G401 (cell line): ENCODE results near the gene CNIH4. TPM values are rescaled to one million over a fixed set of nuclear protein-coding genes. Genes with fewer than 3 reads are reported as not detected.
"Not testable (repeated sequence)": the region's sequence is repeated elsewhere in the genome, so short reads cannot be mapped to it uniquely, and the experiment has no call there.

ENCODE experiments used
- DNase-seq: peaks from one replicate; pipeline ENCODE4 v3.0.0-alpha.2; 2015; ENCODE audit warnings: low spot score
- in situ Hi-C: cut with HindIII; loops from 2 replicates; pipeline ENCODE4 v1.10.0; 2016; ENCODE audit warnings: low sequenced_read_pairs, mixed read lengths
- total RNA-seq: library from RNA; depleted of rRNA; stranded (reverse); fragments of >200 nt; shearing (Covaris generic); gene quantifications from 2 replicates; pipeline ENCODE4 v1.2.3, GENCODE V29; 2014

CNIH4 gene
- total RNA-seq, 1 experiment from 2014 or later = 110 TPM

- DNase-seq = no peak
- in situ Hi-C loops = no loop called here
These were observed 30.7 kb downstream of the CNIH4 start for GRCh38 chr1:224387302-224387912.

DNA sequence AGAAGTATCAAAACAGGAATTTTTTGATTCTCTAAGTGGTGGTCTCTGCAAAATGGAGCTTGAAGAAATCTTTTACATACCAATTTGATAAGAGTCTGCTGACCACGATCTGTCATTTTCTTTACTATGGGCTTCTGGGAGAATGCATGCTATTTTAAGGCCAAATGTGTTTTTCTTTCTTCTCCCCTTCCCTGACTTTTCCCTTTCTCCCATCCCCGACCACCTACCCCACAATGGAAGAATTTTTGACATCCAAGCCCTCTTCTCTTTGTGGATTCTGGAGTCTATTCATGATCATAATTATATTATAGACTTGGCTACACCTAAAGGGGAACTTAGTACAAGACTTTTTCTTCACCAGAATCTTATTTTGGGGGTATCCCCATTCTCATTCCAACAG is 31.3 kb downstream of the CNIH4 start:
- DNase-seq = no peak
- in situ Hi-C loops = no loop called here

DNA sequence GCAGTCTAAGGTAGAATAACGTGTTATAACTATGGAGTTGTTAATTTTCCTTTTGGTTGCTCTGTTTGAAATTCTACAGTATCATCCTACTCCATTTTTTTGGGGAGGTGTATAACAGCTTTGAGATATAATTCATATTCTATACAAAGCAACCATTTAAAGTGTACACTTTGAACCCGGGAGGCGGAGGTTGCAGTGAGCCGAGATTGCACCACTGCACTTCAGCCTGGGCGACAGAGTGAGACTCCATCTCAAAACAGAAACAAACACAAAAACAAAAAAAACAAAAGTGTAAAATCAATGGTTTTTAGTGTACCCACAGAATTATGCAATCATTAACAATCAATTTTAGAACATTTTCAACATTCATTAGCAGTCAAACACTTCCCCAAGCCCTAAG is 33.8 kb downstream of the CNIH4 start:
- no peak for DNase-seq
- in situ Hi-C loops = no loop called here

- in situ Hi-C loops = no loop called here
- DNase-seq = no peak
These were observed 36.0 kb downstream of the CNIH4 start for GRCh38 chr1:224392411-224393249.

GRCh38 chr1:224393294-224393693 is 36.6 kb downstream of the CNIH4 start:
- DNase-seq = no peak
- in situ Hi-C loops = no loop called here

GRCh38 chr1:224399887-224400286 is 43.2 kb downstream of the CNIH4 start:
- in situ Hi-C loops = no loop called here
- no peak for DNase-seq

DNA sequence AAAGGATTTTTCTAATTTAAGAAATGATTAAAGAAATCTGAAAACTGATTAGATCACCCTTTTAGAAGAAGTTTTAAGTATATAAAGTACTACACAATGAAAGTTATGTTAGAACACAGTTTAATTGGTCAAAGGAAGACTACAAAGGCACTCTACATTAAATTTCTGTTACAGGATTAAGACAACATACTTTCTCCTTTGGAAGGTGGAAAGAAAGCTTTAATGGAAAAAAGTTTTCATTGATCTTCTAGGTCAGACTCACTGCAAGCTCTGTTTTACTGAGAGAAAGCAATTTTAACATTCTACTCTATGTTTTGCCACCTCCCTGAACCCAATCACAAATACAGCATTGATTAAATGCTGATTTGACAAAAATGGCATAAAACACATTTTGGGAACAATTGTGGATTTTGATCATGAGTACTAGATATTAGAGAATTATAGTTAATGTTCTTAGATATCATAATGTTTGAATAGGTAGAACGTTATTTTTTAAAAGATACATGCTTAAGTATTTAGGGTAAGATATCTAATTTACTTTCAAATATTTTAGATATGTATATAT is 45.9 kb downstream of the CNIH4 start:
- in situ Hi-C loops = no loop called here

DNA sequence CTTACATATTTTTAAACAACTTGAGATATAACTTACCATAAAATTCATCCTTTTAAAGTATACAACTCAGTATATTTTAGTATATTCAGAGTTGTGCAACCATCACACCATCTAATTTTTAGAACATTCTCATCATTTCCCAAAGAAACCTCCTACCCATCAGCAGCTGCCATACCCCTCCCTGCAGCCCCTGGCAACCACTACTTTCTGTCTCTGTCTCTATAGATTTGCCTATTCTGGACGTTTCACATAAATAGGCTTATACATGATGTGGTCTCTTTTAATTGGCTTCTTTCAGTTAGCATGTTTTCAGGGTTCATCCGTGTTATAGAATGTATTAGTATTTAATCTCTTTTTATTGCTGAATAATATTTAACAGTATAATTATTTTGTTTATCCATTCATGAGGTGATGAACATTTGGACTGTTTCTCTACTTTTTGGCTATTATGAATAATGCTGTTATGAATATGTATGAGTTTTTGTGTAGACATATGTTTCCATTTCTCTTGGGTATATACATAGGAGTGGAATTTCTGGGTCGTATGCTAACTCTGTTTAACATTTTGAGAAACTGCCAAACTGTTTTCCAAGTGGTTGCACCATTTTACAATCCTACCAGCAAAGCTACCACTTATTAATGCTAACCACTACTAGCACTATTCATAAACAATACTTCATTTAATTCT is 48.4 kb downstream of the CNIH4 start:
- in situ Hi-C loops = no loop called here
- no peak for DNase-seq

More for the DNA sequence above, 45.9 kb downstream of the CNIH4 start:
- DNase-seq = no peak

- in situ Hi-C loops = no loop called here
- no peak for DNase-seq
These were observed 48.9 kb downstream of the CNIH4 start for GRCh38 chr1:224405604-224405970.

DNA sequence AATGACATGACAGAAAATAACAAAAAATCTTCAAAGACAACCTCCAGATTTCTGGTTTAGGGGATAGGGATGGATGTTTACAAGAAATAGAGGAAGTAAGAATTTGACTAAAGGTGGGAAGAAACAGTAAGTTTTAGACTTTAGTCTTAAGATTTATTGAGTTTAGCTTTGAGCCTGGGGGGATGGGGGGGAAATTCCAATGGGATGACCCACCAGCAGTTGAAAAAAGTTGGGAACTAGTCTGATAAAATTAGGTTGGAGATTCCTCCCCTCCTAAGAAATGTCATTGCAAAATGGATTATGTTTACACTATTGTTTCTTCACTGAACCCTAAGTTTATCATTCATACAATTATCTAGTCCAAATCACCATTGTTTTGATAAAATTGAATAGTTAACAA is 49.5 kb downstream of the CNIH4 start:
- in situ Hi-C loops = no loop called here
- no peak for DNase-seq

GRCh38 chr1:224407571-224408293 is 51.1 kb downstream of the CNIH4 start:
- no peak for DNase-seq
- in situ Hi-C loops = no loop called here

GRCh38 chr1:224408294-224408590 is 51.6 kb downstream of the CNIH4 start:
- in situ Hi-C loops = no loop called here
- DNase-seq = no peak

GRCh38 chr1:224411766-224412165 is 55.1 kb downstream of the CNIH4 start:
- in situ Hi-C loops = no loop called here

GRCh38 chr1:224420106-224420505 is 63.4 kb downstream of the CNIH4 start:
- in situ Hi-C loops = no loop called here
- DNase-seq = no peak

More at GRCh38 chr1:224411766-224412165, 55.1 kb downstream of the CNIH4 start:
- no peak for DNase-seq

DNA sequence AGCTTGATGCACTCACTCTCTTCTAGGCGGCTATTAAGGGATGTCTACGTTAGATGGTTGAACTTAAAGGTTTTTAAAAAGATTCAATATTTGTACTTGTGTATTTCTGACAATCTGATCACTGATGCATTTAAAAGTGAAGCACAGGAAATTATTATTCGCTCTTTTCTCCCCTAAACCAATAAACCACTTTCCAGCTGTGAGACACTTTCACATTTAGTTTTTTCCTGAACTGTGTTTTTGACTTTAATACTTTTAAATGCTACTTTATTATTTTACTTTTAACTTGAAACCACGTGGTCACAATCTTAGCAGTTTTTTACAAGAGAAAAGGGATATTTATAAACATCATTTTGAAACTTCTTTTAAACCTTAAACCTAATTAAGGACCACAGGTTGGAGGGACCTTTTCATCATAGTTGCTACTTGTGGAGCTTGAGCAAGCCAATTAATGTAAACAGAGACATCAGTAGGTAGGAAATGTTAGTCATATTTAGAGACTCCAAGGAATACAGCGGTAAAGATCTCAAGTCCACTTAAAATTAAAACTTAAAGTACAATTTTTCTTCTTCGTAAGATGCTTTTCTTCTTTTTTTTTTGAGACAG is 68.7 kb downstream of the CNIH4 start:
- in situ Hi-C loops = no loop called here
- no peak for DNase-seq

GRCh38 chr1:224426869-224427268 is 70.2 kb downstream of the CNIH4 start:
- in situ Hi-C loops, DNase-seq: not testable (repeated sequence)

- DNase-seq = no peak
- in situ Hi-C loops = no loop called here
These were observed 70.7 kb downstream of the CNIH4 start for GRCh38 chr1:224427346-224427745.

- in situ Hi-C loops, DNase-seq: not testable (repeated sequence)
These were observed 72.0 kb downstream of the CNIH4 start for GRCh38 chr1:224428713-224429112.
